Loucy (cell line): ENCODE measurements around the gene PRDM7.

Experiments
- CTCF ChIP-seq: fragments of 200-600 bp; sonication (generic); conservative IDR thresholded peaks from 2 replicates; pipeline ENCODE4 v1.5.1; 2014; ENCODE audit warnings: mild to moderate bottlenecking, antibody characterized with exemption, low read length
- EZH2phosphoT487 ChIP-seq: fragments of 200-600 bp; IDR thresholded peaks from 2 replicates; pipeline ENCODE4 v1.6.1; 2018; ENCODE audit warnings: antibody characterized with exemption, mild to moderate bottlenecking, moderate library complexity, borderline replicate concordance

GRCh38 chr16:90084215-90084950 is 7.3 kb upstream of the PRDM7 start:
- no peak for TF ChIP-seq CTCF
- TF ChIP-seq EZH2phosphoT487 = no peak
